Left ventricle myocardium inferior (tissue), 1 donor: ENCODE results near the gene SSTR3. TPM values are rescaled to one million over a fixed set of nuclear protein-coding genes. Genes with fewer than 3 reads are reported as not detected.
A peak's percentile ranks its signal among the peaks of the same experiment; 100 is the strongest.

Experiments
- DNase-seq: peaks from one replicate; pipeline ENCODE4 v3.0.0-alpha.2; 2020
- H3K27ac ChIP-seq: fragments of 200-600 bp; replicated peaks from 2 replicates; pipeline ENCODE4 v1.8.0; 2021
- H3K27me3 ChIP-seq: fragments of 200-600 bp; 2 replicates; pipeline ENCODE4 v1.8.0; 2021; ENCODE audit warnings: low read depth
- H3K36me3 ChIP-seq: fragments of 200-600 bp; 2 replicates; pipeline ENCODE4 v1.8.0; 2021
- H3K4me1 ChIP-seq: fragments of 200-600 bp; 2 replicates; pipeline ENCODE4 v1.8.0; 2021
- H3K4me3 ChIP-seq: fragments of 200-600 bp; 2 replicates; pipeline ENCODE4 v1.8.0; 2021; ENCODE audit warnings: mild to moderate bottlenecking, moderate library complexity
- H3K9me3 ChIP-seq: fragments of 200-600 bp; replicated peaks from 2 replicates; pipeline ENCODE4 v1.8.0; 2021
- intact Hi-C: fragments of 100-400 bp; cut with micrococcal nuclease; formaldehyde crosslinking; loops from one replicate; pipeline ENCODE4 v1.11.0; 2022
- total RNA-seq: library from RNA; stranded (reverse); fragmentation: NEBNext Ultra II Directional; extraction: Animal tissue kit (Norgen Biotek cat#: 25700); gene quantifications from one replicate; pipeline ENCODE4 v1.2.1, GENCODE V29; 2021
- TF ChIP-seq, protein P1 (sequence below): fragments of 200-600 bp; IDR thresholded peaks from 2 replicates; pipeline ENCODE4 v1.8.0; 2021; ENCODE audit warnings: antibody characterized with exemption, mild to moderate bottlenecking, borderline replicate concordance
- donor health status: DM: no; HTN: yes; CAD: no; lungs with severe emphysema.

The SSTR3 gene
- total RNA-seq, 1 donor from 2014 or later: not detected

DNA sequence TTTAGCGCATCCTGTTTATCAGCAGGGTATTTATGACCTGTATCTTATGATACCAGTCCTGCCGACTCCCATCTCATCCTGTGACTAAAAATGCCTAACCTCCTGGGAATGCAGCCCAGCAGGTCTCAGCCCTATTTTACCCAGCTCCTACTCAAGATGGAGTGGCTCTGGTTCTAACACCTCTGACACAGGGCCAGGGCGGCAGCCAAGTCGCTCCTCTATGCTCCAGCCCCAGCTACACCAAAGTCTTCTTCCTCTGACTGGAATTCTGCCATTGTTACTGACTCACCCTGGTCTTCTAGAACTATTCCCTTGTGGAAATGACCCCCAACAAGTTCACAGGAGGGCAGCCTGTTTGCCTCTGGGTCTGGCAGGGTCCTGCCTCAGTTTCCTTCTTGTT is 16.4 kb downstream of the SSTR3 start:
- intact Hi-C loops: no loop called here
- Histone ChIP-seq H3K27me3 (no peaks in the 10 kb centered on the region), H3K4me3 (no peak overlapping the region), H3K27ac (peak overlapping the region; percentile 98), H3K36me3 (no peaks in the 10 kb centered on the region), H3K9me3 (no peaks in the 10 kb centered on the region), H3K4me1 (peaks cover 54% of the 10 kb centered on the region)
- TF ChIP-seq, protein P1, sequence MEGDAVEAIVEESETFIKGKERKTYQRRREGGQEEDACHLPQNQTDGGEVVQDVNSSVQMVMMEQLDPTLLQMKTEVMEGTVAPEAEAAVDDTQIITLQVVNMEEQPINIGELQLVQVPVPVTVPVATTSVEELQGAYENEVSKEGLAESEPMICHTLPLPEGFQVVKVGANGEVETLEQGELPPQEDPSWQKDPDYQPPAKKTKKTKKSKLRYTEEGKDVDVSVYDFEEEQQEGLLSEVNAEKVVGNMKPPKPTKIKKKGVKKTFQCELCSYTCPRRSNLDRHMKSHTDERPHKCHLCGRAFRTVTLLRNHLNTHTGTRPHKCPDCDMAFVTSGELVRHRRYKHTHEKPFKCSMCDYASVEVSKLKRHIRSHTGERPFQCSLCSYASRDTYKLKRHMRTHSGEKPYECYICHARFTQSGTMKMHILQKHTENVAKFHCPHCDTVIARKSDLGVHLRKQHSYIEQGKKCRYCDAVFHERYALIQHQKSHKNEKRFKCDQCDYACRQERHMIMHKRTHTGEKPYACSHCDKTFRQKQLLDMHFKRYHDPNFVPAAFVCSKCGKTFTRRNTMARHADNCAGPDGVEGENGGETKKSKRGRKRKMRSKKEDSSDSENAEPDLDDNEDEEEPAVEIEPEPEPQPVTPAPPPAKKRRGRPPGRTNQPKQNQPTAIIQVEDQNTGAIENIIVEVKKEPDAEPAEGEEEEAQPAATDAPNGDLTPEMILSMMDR: no peak
- DNase-seq: no peak

DNA sequence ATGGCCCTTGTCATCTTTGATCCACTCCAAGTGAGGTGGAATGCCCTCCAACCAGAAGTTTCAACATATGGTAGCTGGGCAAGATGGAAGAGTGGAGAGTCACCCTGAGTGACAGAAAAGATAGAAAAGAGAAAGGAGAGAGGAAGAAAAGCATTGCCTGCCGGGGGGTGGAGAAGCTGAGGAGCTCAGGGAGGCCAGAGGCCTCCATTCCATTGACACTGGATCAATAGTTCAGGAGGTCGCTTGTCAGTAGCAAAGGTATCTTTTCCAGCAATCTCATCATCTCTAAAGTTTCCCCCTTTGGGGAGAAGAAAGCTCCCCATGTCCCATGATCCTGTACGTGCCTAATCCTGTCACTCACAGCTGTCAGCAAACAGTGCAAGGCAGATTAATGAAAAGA is 17.5 kb downstream of the SSTR3 start:
- TF ChIP-seq, protein P1: no peak
- no peaks in the 10 kb centered on the region for H3K36me3 ChIP-seq

GRCh38 chr22:37193629-37194191 is 18.6 kb downstream of the SSTR3 start:
- Histone ChIP-seq H3K4me1 (peaks cover 55% of the 10 kb centered on the region), H3K27ac (peak overlapping the region; percentile 47), H3K9me3 (no peaks in the 10 kb centered on the region), H3K27me3 (no peaks in the 10 kb centered on the region), H3K36me3 (no peaks in the 10 kb centered on the region), H3K4me3 (no peak overlapping the region)
- intact Hi-C loops: no loop called here
- no peak for DNase-seq
- TF ChIP-seq, protein P1: no peak

More for the DNA sequence above, 17.5 kb downstream of the SSTR3 start:
- peaks cover 52% of the 10 kb centered on the region for H3K4me1 ChIP-seq
- no peak overlapping the region for H3K4me3 ChIP-seq
- H3K9me3 ChIP-seq: no peaks in the 10 kb centered on the region
- no peaks in the 10 kb centered on the region for H3K27me3 ChIP-seq
- DNase-seq: no peak
- intact Hi-C loops: no loop called here
- peak overlapping the region; percentile 47 for H3K27ac ChIP-seq

DNA sequence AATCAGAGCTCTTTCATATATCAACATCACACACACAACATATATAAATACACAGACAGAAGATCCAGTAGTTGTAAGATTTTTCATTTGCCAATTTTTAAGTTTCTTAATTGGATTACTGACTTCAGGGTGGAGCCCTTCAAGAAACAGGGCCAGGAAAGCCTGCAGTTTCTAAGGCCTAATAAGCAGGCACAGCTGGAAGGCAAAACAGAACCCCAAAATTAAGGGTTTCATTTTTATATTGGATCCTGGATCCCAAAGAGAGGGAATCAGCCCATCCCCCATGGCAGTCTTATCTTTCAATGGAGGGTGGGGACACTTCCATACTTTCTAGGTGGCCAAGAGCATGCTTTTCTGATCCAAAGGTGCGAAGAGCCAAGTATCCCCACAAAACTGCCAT is 19.5 kb downstream of the SSTR3 start:
- no peak for DNase-seq
- intact Hi-C loops: no loop called here
- H3K27ac ChIP-seq: no peak overlapping the region
- H3K4me3 ChIP-seq: no peak overlapping the region
- no peaks in the 10 kb centered on the region for H3K9me3 ChIP-seq
- TF ChIP-seq, protein P1: no peak
- H3K27me3 ChIP-seq: no peaks in the 10 kb centered on the region
- peaks cover 55% of the 10 kb centered on the region for H3K4me1 ChIP-seq
- no peaks in the 10 kb centered on the region for H3K36me3 ChIP-seq

GRCh38 chr22:37192204-37192603 is 20.1 kb downstream of the SSTR3 start:
- no peak for DNase-seq
- no peaks in the 10 kb centered on the region for H3K27me3 ChIP-seq
- intact Hi-C loops: no loop called here
- peaks cover 55% of the 10 kb centered on the region for H3K4me1 ChIP-seq
- H3K9me3 ChIP-seq: no peaks in the 10 kb centered on the region
- TF ChIP-seq, protein P1: no peak
- no peaks in the 10 kb centered on the region for H3K36me3 ChIP-seq
- no peak overlapping the region for H3K27ac ChIP-seq
- H3K4me3 ChIP-seq: no peak overlapping the region
